Measurements from ENCODE around the gene FGGY. TPM values are rescaled to one million over a fixed set of nuclear protein-coding genes. Genes with fewer than 3 reads are reported as not detected.
A peak's percentile ranks its signal among the peaks of the same experiment; 100 is the strongest.

FGGY gene
- total and polyA plus RNA-seq, 5 donors = 10.0 to 20.5 (median 19.9) TPM

- intact Hi-C loops (cut with DNase I) = no loop called here
- Histone ChIP-seq H3K27ac (ENCODE audit: low read length) (no peak overlapping the region), H3K4me1 (ENCODE audit: control insufficient read depth, insufficient read depth, low read length) (no peaks in the 10 kb centered on the region), H3K27me3 (ENCODE audit: control insufficient read depth, insufficient read depth) (no peaks in the 10 kb centered on the region), H3K9me3 (ENCODE audit: control insufficient read depth, low read length) (no peaks in the 10 kb centered on the region), H3K4me3 (ENCODE audit: low read length) (no peak overlapping the region)
- ATAC-seq = no peak
- 84% methylated on average over 2 of the region's 2 CpGs for WGBS
- DNase-seq = no peak
Measured at GRCh38 chr1:59474496-59474895, 177.6 kb downstream of the FGGY start.

GRCh38 chr1:59475737-59476136, 178.8 kb downstream of the FGGY start:
- H3K4me1 ChIP-seq (ENCODE audit: control insufficient read depth, insufficient read depth, low read length) = no peaks in the 10 kb centered on the region
- ATAC-seq (no peak), DNase-seq (no peak)
- H3K27me3 ChIP-seq (ENCODE audit: control insufficient read depth, insufficient read depth) = no peaks in the 10 kb centered on the region
- no peak overlapping the region for H3K4me3 ChIP-seq (ENCODE audit: low read length)
- H3K27ac ChIP-seq (ENCODE audit: low read length) = no peak overlapping the region
- WGBS = 95% methylated on average over 4 of the region's 4 CpGs
- no peaks in the 10 kb centered on the region for H3K9me3 ChIP-seq (ENCODE audit: control insufficient read depth, low read length)
- intact Hi-C loops (cut with DNase I) = no loop called here

GRCh38 chr1:59477286-59477685, 180.4 kb downstream of the FGGY start:
- WGBS = 96% methylated on average over 6 of the region's 6 CpGs
- ATAC-seq = peak in 1 of 2 donors; percentile 26
- no peaks in the 10 kb centered on the region for H3K4me1 ChIP-seq (ENCODE audit: control insufficient read depth, insufficient read depth, low read length)

DNA sequence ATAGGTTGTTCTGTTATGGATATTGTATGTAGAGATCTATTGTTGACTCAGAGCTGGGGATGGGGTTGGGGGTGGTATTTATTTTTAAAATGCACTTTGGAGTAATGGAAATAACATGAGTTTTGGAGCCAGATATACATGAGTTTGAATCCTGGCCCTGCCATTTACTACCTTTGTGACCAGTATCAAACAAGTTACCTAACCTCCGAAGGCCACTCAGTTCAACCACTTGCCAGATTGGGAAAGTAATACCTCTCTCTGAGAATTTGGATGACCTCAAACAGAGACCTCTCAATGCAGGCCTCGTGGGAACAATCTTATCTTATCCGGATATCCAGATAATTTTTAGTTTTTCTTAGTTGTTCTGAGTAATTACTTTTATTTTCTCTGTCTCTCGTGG, 181.0 kb downstream of the FGGY start:
- ATAC-seq (no peak), DNase-seq (no peak)
- WGBS = 62% methylated on average over 4 of the region's 4 CpGs
- Histone ChIP-seq H3K27me3 (ENCODE audit: control insufficient read depth, insufficient read depth) (no peaks in the 10 kb centered on the region), H3K9me3 (ENCODE audit: control insufficient read depth, low read length) (no peaks in the 10 kb centered on the region), H3K4me1 (ENCODE audit: control insufficient read depth, insufficient read depth, low read length) (no peaks in the 10 kb centered on the region), H3K4me3 (ENCODE audit: low read length) (no peak overlapping the region), H3K27ac (ENCODE audit: low read length) (no peak overlapping the region)
- intact Hi-C loops (cut with DNase I) = no loop called here

More at GRCh38 chr1:59477286-59477685, 180.4 kb downstream of the FGGY start:
- Histone ChIP-seq H3K27me3 (ENCODE audit: control insufficient read depth, insufficient read depth) (no peaks in the 10 kb centered on the region), H3K9me3 (ENCODE audit: control insufficient read depth, low read length) (no peaks in the 10 kb centered on the region), H3K4me3 (ENCODE audit: low read length) (no peak overlapping the region), H3K27ac (ENCODE audit: low read length) (no peak overlapping the region)
- DNase-seq = no peak
- intact Hi-C loops (cut with DNase I) = no loop called here

- Histone ChIP-seq H3K9me3 (ENCODE audit: control insufficient read depth, low read length) (no peaks in the 10 kb centered on the region), H3K4me1 (ENCODE audit: control insufficient read depth, insufficient read depth, low read length) (no peaks in the 10 kb centered on the region), H3K27ac (ENCODE audit: low read length) (no peak overlapping the region), H3K27me3 (ENCODE audit: control insufficient read depth, insufficient read depth) (no peaks in the 10 kb centered on the region), H3K4me3 (ENCODE audit: low read length) (no peak overlapping the region)
- 42% methylated on average over 2 of the region's 2 CpGs for WGBS
- no peak for ATAC-seq
- no peak for DNase-seq
- intact Hi-C loops (cut with DNase I) = no loop called here
Measured at GRCh38 chr1:59478822-59479221, 181.9 kb downstream of the FGGY start.

DNA sequence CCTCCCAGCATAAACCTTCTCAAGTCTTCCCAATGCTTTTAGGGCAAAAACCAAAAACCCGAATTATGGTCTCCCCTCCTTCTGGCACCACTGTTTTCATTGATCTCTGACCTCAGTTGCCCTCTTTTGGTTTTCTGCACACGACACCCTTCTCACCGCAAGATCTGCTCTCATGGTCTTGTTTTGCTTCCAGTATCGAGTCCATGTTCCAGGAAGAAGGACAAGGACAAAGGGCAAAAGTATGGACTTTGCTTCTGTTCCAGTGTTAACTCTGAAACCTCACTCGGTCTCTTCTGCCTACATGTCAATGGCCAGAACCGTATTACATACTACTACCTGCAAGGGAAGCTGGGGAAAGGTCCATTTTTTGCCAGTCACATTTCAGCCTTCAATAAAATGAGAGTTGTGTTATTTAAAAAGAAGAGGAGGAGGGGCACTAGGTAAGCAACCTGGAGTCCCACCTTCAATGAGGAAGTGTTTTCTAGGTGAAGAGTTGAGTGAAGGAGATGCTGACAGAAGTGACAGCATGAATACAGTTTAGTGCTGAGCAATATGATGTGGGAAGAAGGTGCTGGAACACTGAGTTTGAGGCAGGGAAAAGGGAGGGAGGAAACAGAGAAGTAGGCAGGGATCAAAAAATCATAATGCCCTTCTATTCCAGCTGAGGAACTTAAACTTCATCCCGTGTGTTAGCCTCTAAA, 183.4 kb downstream of the FGGY start:
- no peak for ATAC-seq
- whole genome bisulfite sequencing = 92% methylated on average over 7 of the region's 7 CpGs
- H3K4me1 ChIP-seq (ENCODE audit: control insufficient read depth, insufficient read depth, low read length) = no peaks in the 10 kb centered on the region

GRCh38 chr1:59481881-59482505, 185.1 kb downstream of the FGGY start:
- intact Hi-C loops (cut with DNase I) = no loop called here
- Histone ChIP-seq H3K4me1 (ENCODE audit: control insufficient read depth, insufficient read depth, low read length) (peaks cover 8% of the 10 kb centered on the region), H3K4me3 (ENCODE audit: low read length) (no peak overlapping the region), H3K9me3 (ENCODE audit: control insufficient read depth, low read length) (no peaks in the 10 kb centered on the region), H3K27me3 (ENCODE audit: control insufficient read depth, insufficient read depth) (no peaks in the 10 kb centered on the region), H3K27ac (ENCODE audit: low read length) (no peak overlapping the region)
- 75% methylated on average over 3 of the region's 3 CpGs for WGBS
- ATAC-seq (no peak), DNase-seq (no peak)

More for the DNA sequence above, 183.4 kb downstream of the FGGY start:
- no peaks in the 10 kb centered on the region for H3K27me3 ChIP-seq (ENCODE audit: control insufficient read depth, insufficient read depth)
- no peak overlapping the region for H3K4me3 ChIP-seq (ENCODE audit: low read length)
- DNase-seq = no peak
- intact Hi-C loops (cut with DNase I) = no loop called here
- H3K27ac ChIP-seq (ENCODE audit: low read length) = no peak overlapping the region
- H3K9me3 ChIP-seq (ENCODE audit: control insufficient read depth, low read length) = no peaks in the 10 kb centered on the region

- ATAC-seq (no peak), DNase-seq (no peak)
- Histone ChIP-seq H3K27ac (ENCODE audit: low read length) (no peak overlapping the region), H3K4me1 (ENCODE audit: control insufficient read depth, insufficient read depth, low read length) (peaks cover 8% of the 10 kb centered on the region), H3K9me3 (ENCODE audit: control insufficient read depth, low read length) (no peaks in the 10 kb centered on the region), H3K27me3 (ENCODE audit: control insufficient read depth, insufficient read depth) (no peaks in the 10 kb centered on the region), H3K4me3 (ENCODE audit: low read length) (no peak overlapping the region)
- intact Hi-C loops (cut with DNase I) = no loop called here
- WGBS = 97% methylated on average over 1 of the region's 1 CpG
Measured at GRCh38 chr1:59482986-59483385, 186.1 kb downstream of the FGGY start.

- Histone ChIP-seq H3K27ac (ENCODE audit: low read length) (no peak overlapping the region), H3K9me3 (ENCODE audit: control insufficient read depth, low read length) (no peaks in the 10 kb centered on the region), H3K27me3 (ENCODE audit: control insufficient read depth, insufficient read depth) (no peaks in the 10 kb centered on the region), H3K4me3 (ENCODE audit: low read length) (no peak overlapping the region), H3K4me1 (ENCODE audit: control insufficient read depth, insufficient read depth, low read length) (peaks cover 8% of the 10 kb centered on the region)
- DNase-seq = no peak
- whole genome bisulfite sequencing = 32% methylated on average over 1 of the region's 1 CpG
- intact Hi-C loops (cut with DNase I) = no loop called here
- peak; percentile 36 to 78 for ATAC-seq
Measured at GRCh38 chr1:59484096-59484495, 187.2 kb downstream of the FGGY start.

GRCh38 chr1:59485171-59485570, 188.3 kb downstream of the FGGY start:
- Histone ChIP-seq H3K4me1 (ENCODE audit: control insufficient read depth, insufficient read depth, low read length) (peaks cover 8% of the 10 kb centered on the region), H3K27ac (ENCODE audit: low read length) (no peak overlapping the region), H3K27me3 (ENCODE audit: control insufficient read depth, insufficient read depth) (no peaks in the 10 kb centered on the region), H3K9me3 (ENCODE audit: control insufficient read depth, low read length) (no peaks in the 10 kb centered on the region), H3K4me3 (ENCODE audit: low read length) (no peak overlapping the region)
- intact Hi-C loops (cut with DNase I) = no loop called here
- ATAC-seq = no peak
- DNase-seq = no peak
- 94% methylated on average over 2 of the region's 2 CpGs for WGBS

DNA sequence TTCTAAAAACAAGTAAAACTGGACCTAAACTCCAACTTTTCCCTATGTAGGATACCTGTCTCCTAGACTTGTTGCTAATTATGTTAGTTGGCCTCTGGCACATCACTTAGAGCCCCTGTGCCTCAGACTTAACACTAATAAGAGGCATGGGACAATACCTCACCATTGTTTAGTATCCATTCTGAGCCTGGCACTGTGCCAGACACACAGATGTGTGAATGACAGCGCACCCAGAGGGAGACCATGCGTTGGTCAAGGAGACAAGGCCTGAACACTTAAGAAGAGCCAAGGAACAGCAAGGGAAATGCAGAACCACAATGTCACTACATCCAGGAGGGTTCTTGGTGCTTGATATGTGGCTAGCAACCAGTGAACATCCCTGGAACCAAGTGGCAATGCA, 189.1 kb downstream of the FGGY start:
- intact Hi-C loops (cut with DNase I) = no loop called here
- ATAC-seq = no peak
- H3K9me3 ChIP-seq (ENCODE audit: control insufficient read depth, low read length) = no peaks in the 10 kb centered on the region
- no peak overlapping the region for H3K4me3 ChIP-seq (ENCODE audit: low read length)
- peak in 1 of 3 donors; percentile 38 for DNase-seq
- H3K4me1 ChIP-seq (ENCODE audit: control insufficient read depth, insufficient read depth, low read length) = peaks cover 8% of the 10 kb centered on the region
- whole genome bisulfite sequencing = 61% methylated on average over 2 of the region's 2 CpGs
- H3K27me3 ChIP-seq (ENCODE audit: control insufficient read depth, insufficient read depth) = no peaks in the 10 kb centered on the region
- no peak overlapping the region for H3K27ac ChIP-seq (ENCODE audit: low read length)

Measured in right cardiac atrium (tissue), 5 donors.